Stimulated activated naive CD8-positive, alpha-beta T cell treated with anti-CD3 and anti-CD28 coated beads, Interleukin-15, amount 100 ng/mL, for 72 hours (primary cell): Measurements from ENCODE around the gene IDH3G.
A peak's percentile ranks its signal among the peaks of the same experiment; 100 is the strongest.
"Not testable (repeated sequence)": the region's sequence is repeated elsewhere in the genome, so short reads cannot be mapped to it uniquely, and the experiment has no call there.

Source experiments
- ATAC-seq: fragments of 150-1000 bp; cut with Tn5 transposase; 2 replicates; pipeline ENCODE4 v1.10.0; 2021; ENCODE audit warnings: mild to moderate bottlenecking, moderate library complexity
- DNase-seq, 2 donors: peaks; one replicate each; pipeline ENCODE4 v3.0.0; 2021 to 2022
- H3K27ac Mint-ChIP-seq, 2 donors: one replicate each; pipeline ENCODE4 v1.8.0; 2022; ENCODE audit warnings: mild to moderate bottlenecking in 2 of 2, mixed read lengths in 2 of 2, moderate library complexity in 2 of 2
- H3K27me3 Mint-ChIP-seq: one replicate; pipeline ENCODE4 v1.8.0; 2022; ENCODE audit warnings: mixed read lengths
- H3K4me1 Mint-ChIP-seq: one replicate; pipeline ENCODE4 v1.8.0; 2022; ENCODE audit warnings: mild to moderate bottlenecking, mixed read lengths
- H3K4me3 Mint-ChIP-seq, 2 donors: one replicate each; pipeline ENCODE4 v1.8.0; 2022; ENCODE audit warnings: mild to moderate bottlenecking in 2 of 2, mixed read lengths in 2 of 2, moderate library complexity in 1 of 2
- H3K9me3 Mint-ChIP-seq, 2 donors: one replicate each; pipeline ENCODE4 v1.8.0; 2022; ENCODE audit warnings: mixed read lengths in 2 of 2

IDH3G gene

GRCh38 chrX:153763989-153764755, 30.0 kb downstream of the IDH3G start, which contains the start of gene PLXNB3:
TSS of gene PLXNB3 (plus strand) at chrX:153764249. CDS start at chrX:153765536, 1,287 bp downstream.
- Mint-ChIP-seq H3K27ac (peak within 1 kb of the TSS in 1 of 2 donors; percentile 76), H3K4me1 (peaks cover 31% of the 10 kb centered on the region), H3K27me3 (no peaks in the 10 kb centered on the region), H3K9me3 (no peaks in the 10 kb centered on the region), H3K4me3 (peak within 1 kb of the TSS; percentile 34 to 62)
- ATAC-seq (peak; percentile 75), DNase-seq (peak; percentile 67 to 78)

GRCh38 chrX:153763298-153763932, 30.8 kb downstream of the IDH3G start:
- no peak for DNase-seq
- no peak overlapping the region for H3K4me3 Mint-ChIP-seq
- H3K4me1 Mint-ChIP-seq, result peaks cover 28% of the 10 kb centered on the region
- no peak for ATAC-seq
- H3K9me3 Mint-ChIP-seq, result no peaks in the 10 kb centered on the region
- no peaks in the 10 kb centered on the region for H3K27me3 Mint-ChIP-seq
- no peak overlapping the region for H3K27ac Mint-ChIP-seq

- H3K27me3 Mint-ChIP-seq, result no peaks in the 10 kb centered on the region
- DNase-seq, result no peak
Observed at GRCh38 chrX:153762626-153763173, 31.5 kb downstream of the IDH3G start.

GRCh38 chrX:153761863-153762262, 32.3 kb downstream of the IDH3G start:
- no peaks in the 10 kb centered on the region for H3K9me3 Mint-ChIP-seq
- H3K27me3 Mint-ChIP-seq, result no peaks in the 10 kb centered on the region
- DNase-seq (no peak), ATAC-seq (no peak)
- peaks cover 18% of the 10 kb centered on the region for H3K4me1 Mint-ChIP-seq
- no peak overlapping the region for H3K27ac Mint-ChIP-seq
- no peak overlapping the region for H3K4me3 Mint-ChIP-seq

More at GRCh38 chrX:153762626-153763173, 31.5 kb downstream of the IDH3G start:
- no peak overlapping the region for H3K4me3 Mint-ChIP-seq
- no peak overlapping the region for H3K27ac Mint-ChIP-seq
- peaks cover 21% of the 10 kb centered on the region for H3K4me1 Mint-ChIP-seq
- ATAC-seq, result no peak
- no peaks in the 10 kb centered on the region for H3K9me3 Mint-ChIP-seq

- no peaks in the 10 kb centered on the region for H3K4me1 Mint-ChIP-seq
- no peak overlapping the region for H3K27ac Mint-ChIP-seq
- H3K9me3 Mint-ChIP-seq, result no peaks in the 10 kb centered on the region
- ATAC-seq, result no peak
- no peak overlapping the region for H3K4me3 Mint-ChIP-seq
- no peaks in the 10 kb centered on the region for H3K27me3 Mint-ChIP-seq
- no peak for DNase-seq
Observed at GRCh38 chrX:153755136-153755535, 39.0 kb downstream of the IDH3G start.

GRCh38 chrX:153750127-153750774, 43.9 kb downstream of the IDH3G start:
- H3K27ac Mint-ChIP-seq, result no peak overlapping the region
- peaks cover 9% of the 10 kb centered on the region for H3K27me3 Mint-ChIP-seq
- H3K4me3 Mint-ChIP-seq, result no peak overlapping the region
- ATAC-seq (no peak), DNase-seq (no peak)
- H3K9me3 Mint-ChIP-seq, result no peaks in the 10 kb centered on the region
- no peaks in the 10 kb centered on the region for H3K4me1 Mint-ChIP-seq

- H3K9me3 Mint-ChIP-seq, H3K4me3 Mint-ChIP-seq, H3K27ac Mint-ChIP-seq, ATAC-seq, H3K4me1 Mint-ChIP-seq, DNase-seq: not testable (repeated sequence)
- peaks cover 17% of the 10 kb centered on the region for H3K27me3 Mint-ChIP-seq
Observed at GRCh38 chrX:153749017-153749416, 45.2 kb downstream of the IDH3G start.

- not testable (repeated sequence) for H3K4me3 Mint-ChIP-seq, H3K9me3 Mint-ChIP-seq, H3K4me1 Mint-ChIP-seq, H3K27ac Mint-ChIP-seq, DNase-seq, ATAC-seq
- peaks cover 17% of the 10 kb centered on the region for H3K27me3 Mint-ChIP-seq
Observed at GRCh38 chrX:153746991-153747390, 47.2 kb downstream of the IDH3G start.

- no peak for ATAC-seq
- H3K27ac Mint-ChIP-seq, result no peak overlapping the region
- H3K4me1 Mint-ChIP-seq, result peaks cover under 1% of the 10 kb centered on the region
- no peak for DNase-seq
- no peak overlapping the region for H3K4me3 Mint-ChIP-seq
- H3K9me3 Mint-ChIP-seq, result no peaks in the 10 kb centered on the region
- H3K27me3 Mint-ChIP-seq, result peaks cover 17% of the 10 kb centered on the region
Observed at GRCh38 chrX:153746359-153746758, 47.8 kb downstream of the IDH3G start.

GRCh38 chrX:153745067-153745433, 49.1 kb downstream of the IDH3G start:
- H3K9me3 Mint-ChIP-seq, H3K27ac Mint-ChIP-seq, ATAC-seq, DNase-seq, H3K4me3 Mint-ChIP-seq: not testable (repeated sequence)
- Mint-ChIP-seq H3K27me3 (peaks cover 17% of the 10 kb centered on the region), H3K4me1 (peaks cover 13% of the 10 kb centered on the region)

- ATAC-seq, result no peak
- Mint-ChIP-seq H3K9me3 (no peaks in the 10 kb centered on the region), H3K27ac (no peak overlapping the region), H3K4me3 (peak overlapping the region in 1 of 2 donors; percentile 26), H3K4me1 (peaks cover 19% of the 10 kb centered on the region), H3K27me3 (peaks cover 17% of the 10 kb centered on the region)
- DNase-seq, result no peak
Observed at GRCh38 chrX:153744210-153745066, 49.7 kb downstream of the IDH3G start.

GRCh38 chrX:153743468-153744209, 50.5 kb downstream of the IDH3G start:
- H3K27ac Mint-ChIP-seq, H3K9me3 Mint-ChIP-seq, ATAC-seq, DNase-seq, H3K4me3 Mint-ChIP-seq: not testable (repeated sequence)
- Mint-ChIP-seq H3K27me3 (peaks cover 17% of the 10 kb centered on the region), H3K4me1 (peaks cover 20% of the 10 kb centered on the region)

GRCh38 chrX:153742796-153743467, 51.2 kb downstream of the IDH3G start:
- peaks cover 20% of the 10 kb centered on the region for H3K4me1 Mint-ChIP-seq
- DNase-seq, result not testable (repeated sequence)

GRCh38 chrX:153742111-153742510, 52.1 kb downstream of the IDH3G start:
- H3K4me3 Mint-ChIP-seq, ATAC-seq, H3K27ac Mint-ChIP-seq, H3K9me3 Mint-ChIP-seq, DNase-seq: not testable (repeated sequence)
- Mint-ChIP-seq H3K27me3 (peaks cover 17% of the 10 kb centered on the region), H3K4me1 (peaks cover 20% of the 10 kb centered on the region)

More at GRCh38 chrX:153742796-153743467, 51.2 kb downstream of the IDH3G start:
- H3K27me3 Mint-ChIP-seq, result peaks cover 17% of the 10 kb centered on the region
- not testable (repeated sequence) for H3K4me3 Mint-ChIP-seq, H3K9me3 Mint-ChIP-seq, ATAC-seq, H3K27ac Mint-ChIP-seq
